Gastroesophageal sphincter (tissue), 4 donors: ENCODE measurements around the gene SYTL5. TPM values are rescaled to one million over a fixed set of nuclear protein-coding genes. Genes with fewer than 3 reads are reported as not detected.
"Not testable (repeated sequence)": the region's sequence is repeated elsewhere in the genome, so short reads cannot be mapped to it uniquely, and the experiment has no call there.

Experiments
- ATAC-seq: fragments of 150-250 bp; one replicate; pipeline ENCODE4 v1.9.1; 2016; ENCODE audit warnings: mild to moderate bottlenecking, moderate library complexity
- H3K27ac ChIP-seq, 4 donors: fragments of 200-600 bp; sonication (generic) in 3 of 4; 1 replicate in 3 of 4; 2 replicates in 1 of 4; pipeline ENCODE4 v1.5.1; 2016 to 2019
- H3K27me3 ChIP-seq: fragments of 200-600 bp; sonication (generic); one replicate; pipeline ENCODE4 v1.5.1; 2019
- H3K36me3 ChIP-seq, 2 donors: fragments of 200-600 bp; sonication (generic); one replicate each; pipeline ENCODE4 v1.5.1; 2019; ENCODE audit warnings: control low read depth in 1 of 2
- H3K4me1 ChIP-seq, 3 donors: fragments of 200-600 bp; sonication (generic); 1 replicate in 2 of 3; 2 replicates in 1 of 3; pipeline ENCODE4 v1.5.1; 2016 to 2019; ENCODE audit warnings: control low read depth in 2 of 3
- H3K4me3 ChIP-seq, 2 donors: fragments of 200-600 bp; sonication (generic); one replicate each; pipeline ENCODE4 v1.5.1; 2019; ENCODE audit warnings: mild to moderate bottlenecking in 1 of 2, moderate library complexity in 1 of 2
- H3K9me3 ChIP-seq, 3 donors: fragments of 200-600 bp; sonication (generic); one replicate each; pipeline ENCODE4 v1.5.1; 2017 to 2019; ENCODE audit warnings: control low read depth in 2 of 3
- CTCF ChIP-seq, 4 experiments: fragments of 200-600 bp in 2 of 4; fragments of 450-650 bp in 2 of 4; sonication (generic) in 1 of 4; IDR thresholded peaks; one replicate each; pipeline ENCODE4 v1.5.1; 2017 to 2019; ENCODE audit warnings: antibody characterized with exemption in 4 of 4, mild to moderate bottlenecking in 2 of 4, moderate library complexity in 2 of 4
- EP300 ChIP-seq: sonication (generic); formaldehyde crosslinking; IDR thresholded peaks from one replicate; pipeline ENCODE4 v1.6.1; 2017; ENCODE audit warnings: antibody characterized with exemption, mild to moderate bottlenecking
- POLR2A ChIP-seq, 2 donors: fragments of 450-650 bp; IDR thresholded peaks; one replicate each; pipeline ENCODE4 v1.6.1; 2017; ENCODE audit warnings: antibody characterized with exemption in 2 of 2, mild to moderate bottlenecking in 2 of 2, moderate library complexity in 1 of 2
- POLR2AphosphoS5 ChIP-seq: sonication (generic); formaldehyde crosslinking; IDR thresholded peaks from one replicate; pipeline ENCODE4 v1.6.1; 2017; ENCODE audit warnings: antibody characterized with exemption
- WGBS, 2 donors: methylation state at CpG; one replicate each; pipeline ENCODE4 v1.1.5; 2018; ENCODE audit warnings: low coverage in 1 of 2; 5-methylcytosine and 5-hydroxymethylcytosine counted together
- total RNA-seq, 4 donors: library from RNA; depleted of rRNA; stranded (reverse); fragments of >200 nt; gene quantifications; one replicate each; pipeline ENCODE4 v1.1.0, GENCODE V29; 2016

Gene SYTL5
- total RNA-seq, 4 donors from 2014 or later: 0.08 to 1.3 (median 0.13) TPM; not detected in 1

GRCh38 chrX:37975421-37975820 is 30.9 kb upstream of the SYTL5 start:
- H3K36me3 ChIP-seq: no peaks in the 10 kb centered on the region
- WGBS, 2 donors: 61 to 80% methylated on average over 3 of the region's 3 CpGs
- no peak overlapping the region for H3K4me3 ChIP-seq
- H3K27ac ChIP-seq: no peak overlapping the region
- H3K9me3 ChIP-seq: no peaks in the 10 kb centered on the region
- ATAC-seq: no peak
- no peaks in the 10 kb centered on the region for H3K27me3 ChIP-seq
- no peaks in the 10 kb centered on the region for H3K4me1 ChIP-seq
- TF ChIP-seq CTCF (IDR thresholded peaks at IDR 0.05) (no peak), POLR2A (IDR thresholded peaks at IDR 0.05) (no peak), POLR2AphosphoS5 (no peak), EP300 (no peak)

- no peak overlapping the region for H3K4me3 ChIP-seq
- 50% methylated on average over 1 of the region's 1 CpG; no CpG with 5 or more reads in 1 of the 2 donors for WGBS, 2 donors
- H3K9me3 ChIP-seq: no peaks in the 10 kb centered on the region
- no peak for TF ChIP-seq POLR2A (IDR thresholded peaks at IDR 0.05)
- no peak for ATAC-seq
- H3K27ac ChIP-seq: no peak overlapping the region
- no peaks in the 10 kb centered on the region for H3K36me3 ChIP-seq
- H3K27me3 ChIP-seq: no peaks in the 10 kb centered on the region
- no peaks in the 10 kb centered on the region for H3K4me1 ChIP-seq
Measured at GRCh38 chrX:37976153-37976552, 30.2 kb upstream of the SYTL5 start.

- no peaks in the 10 kb centered on the region for H3K27me3 ChIP-seq
- no peak overlapping the region for H3K27ac ChIP-seq
- no peak overlapping the region for H3K4me3 ChIP-seq
- H3K36me3 ChIP-seq: no peaks in the 10 kb centered on the region
- ATAC-seq: no peak
- TF ChIP-seq POLR2AphosphoS5: no peak
- TF ChIP-seq POLR2A (IDR thresholded peaks at IDR 0.05): no peak
- TF ChIP-seq EP300: no peak
- no peak for TF ChIP-seq CTCF (IDR thresholded peaks at IDR 0.05)
- H3K9me3 ChIP-seq: no peaks in the 10 kb centered on the region
- H3K4me1 ChIP-seq: no peaks in the 10 kb centered on the region
Measured at GRCh38 chrX:37984880-37985279, 21.5 kb upstream of the SYTL5 start.

- H3K9me3 ChIP-seq: no peaks in the 10 kb centered on the region
Measured at GRCh38 chrX:37986893-37987292, 19.5 kb upstream of the SYTL5 start.

GRCh38 chrX:37989304-37989703 is 17.0 kb upstream of the SYTL5 start:
- H3K4me3 ChIP-seq: no peak overlapping the region
- no peaks in the 10 kb centered on the region for H3K4me1 ChIP-seq
- H3K36me3 ChIP-seq: no peaks in the 10 kb centered on the region
- no peaks in the 10 kb centered on the region for H3K27me3 ChIP-seq
- ATAC-seq: no peak
- no peak overlapping the region for H3K27ac ChIP-seq
- H3K9me3 ChIP-seq: no peaks in the 10 kb centered on the region
- TF ChIP-seq EP300 (no peak), CTCF (IDR thresholded peaks at IDR 0.05) (no peak), POLR2AphosphoS5 (no peak), POLR2A (IDR thresholded peaks at IDR 0.05) (no peak)

More at GRCh38 chrX:37986893-37987292, 19.5 kb upstream of the SYTL5 start:
- 60 to 86% methylated on average over 1 of the region's 1 CpG for WGBS, 2 donors
- no peak for ATAC-seq
- Histone ChIP-seq H3K4me1 (no peaks in the 10 kb centered on the region), H3K36me3 (no peaks in the 10 kb centered on the region), H3K4me3 (no peak overlapping the region), H3K27ac (no peak overlapping the region), H3K27me3 (no peaks in the 10 kb centered on the region)
- TF ChIP-seq EP300 (no peak), POLR2A (IDR thresholded peaks at IDR 0.05) (no peak), POLR2AphosphoS5 (no peak), CTCF (IDR thresholded peaks at IDR 0.05) (no peak)

- ATAC-seq, H3K4me1 ChIP-seq, H3K27me3 ChIP-seq, H3K9me3 ChIP-seq, H3K4me3 ChIP-seq, H3K27ac ChIP-seq, H3K36me3 ChIP-seq: not testable (repeated sequence)
- WGBS, 2 donors: 100% methylated on average over 1 of the region's 6 CpGs
Measured at GRCh38 chrX:37991303-37991702, 15.1 kb upstream of the SYTL5 start.
